NT2/D1 (cell line): ENCODE data around the gene GAL3ST3.
"Not testable (repeated sequence)": the region's sequence is repeated elsewhere in the genome, so short reads cannot be mapped to it uniquely, and the experiment has no call there.

Experiments
- DNase-seq: peaks from one replicate; pipeline ENCODE4 v3.0.0-alpha.2; 2011; ENCODE audit warnings: low read depth, low spot score
- H3K27me3 ChIP-seq: 2 replicates; pipeline ENCODE4 v1.6.0; 2011; ENCODE audit warnings: mild to moderate bottlenecking; ENCODE audit not compliant: insufficient read length, insufficient read depth
- H3K36me3 ChIP-seq: 2 replicates; pipeline ENCODE4 v1.6.1; 2011; ENCODE audit warnings: mild to moderate bottlenecking, low read length, mixed read lengths; ENCODE audit not compliant: insufficient read depth, insufficient read length
- H3K4me1 ChIP-seq: 2 replicates; pipeline ENCODE4 v1.5.1; 2011; ENCODE audit not compliant: insufficient read depth, insufficient read length
- H3K4me3 ChIP-seq: 2 replicates; pipeline ENCODE4 v1.5.1; 2011; ENCODE audit warnings: low read depth; ENCODE audit not compliant: insufficient read length
- H3K9ac ChIP-seq: 2 replicates; pipeline ENCODE4 v1.6.0; 2011; ENCODE audit warnings: low read depth; ENCODE audit not compliant: insufficient read length
- H3K9me3 ChIP-seq: 2 replicates; pipeline ENCODE4 v1.5.1; 2011; ENCODE audit warnings: mild to moderate bottlenecking, low read length; ENCODE audit not compliant: insufficient read depth
- SUZ12 ChIP-seq: IDR thresholded peaks from 2 replicates; pipeline ENCODE4 v1.6.1; 2011; ENCODE audit not compliant: insufficient read length, insufficient read depth; ENCODE audit errors: extremely low read depth
- YY1 ChIP-seq: IDR thresholded peaks from 2 replicates; pipeline ENCODE4 v1.6.1; 2011; ENCODE audit not compliant: insufficient read length, insufficient read depth
- ZNF274 ChIP-seq: IDR thresholded peaks from 2 replicates; pipeline ENCODE4 v1.6.1; 2011; ENCODE audit warnings: mild to moderate bottlenecking, low read depth, low read length

The GAL3ST3 gene

DNA sequence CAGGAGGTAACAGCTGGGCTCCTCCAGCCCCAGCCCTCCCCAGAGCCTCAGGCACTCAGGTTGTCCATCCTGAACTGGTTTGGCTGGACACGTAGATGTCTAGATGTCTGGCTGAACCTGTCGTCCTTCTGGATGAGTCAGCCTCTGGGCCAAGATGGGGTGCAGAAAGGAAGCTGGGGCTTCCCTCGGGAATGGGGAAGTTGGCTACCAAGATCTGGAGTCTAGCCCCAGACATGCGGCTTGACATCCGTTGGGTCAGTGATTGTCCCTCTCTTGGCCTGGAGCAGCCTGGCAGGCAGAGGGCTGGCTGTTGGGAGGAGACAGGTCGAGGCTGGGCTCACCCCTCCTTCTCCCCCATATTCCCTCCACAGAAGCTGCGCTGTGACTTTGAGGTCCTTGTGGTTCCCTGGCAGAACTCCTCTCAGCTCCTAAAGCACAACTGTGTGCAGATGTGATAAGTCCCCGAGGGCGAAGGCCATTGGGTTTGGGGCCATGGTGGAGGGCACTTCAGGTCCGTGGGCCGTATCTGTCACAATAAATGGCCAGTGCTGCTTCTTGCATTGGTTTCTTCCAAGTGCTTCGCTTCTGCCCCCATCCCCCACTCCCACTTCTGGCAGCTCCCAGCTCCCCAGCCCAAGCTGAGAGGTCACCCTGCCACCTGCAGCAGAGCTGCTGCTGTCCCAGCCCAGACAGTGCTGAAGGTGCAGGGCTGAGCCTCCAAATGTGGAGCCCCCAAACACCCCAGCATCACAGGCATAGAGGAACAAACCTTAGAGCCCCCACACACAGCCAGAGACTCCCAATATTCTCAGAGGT is 35.8 kb downstream of the GAL3ST3 start:
- H3K36me3 ChIP-seq = no peaks in the 10 kb centered on the region
- H3K9ac ChIP-seq = no peak overlapping the region
- no peaks in the 10 kb centered on the region for H3K9me3 ChIP-seq
- no peak for TF ChIP-seq SUZ12
- no peak for TF ChIP-seq YY1
- TF ChIP-seq ZNF274 = no peak
- no peak for DNase-seq
- peaks cover 7% of the 10 kb centered on the region for H3K4me1 ChIP-seq
- H3K27me3 ChIP-seq = no peaks in the 10 kb centered on the region
- H3K4me3 ChIP-seq = no peak overlapping the region

DNA sequence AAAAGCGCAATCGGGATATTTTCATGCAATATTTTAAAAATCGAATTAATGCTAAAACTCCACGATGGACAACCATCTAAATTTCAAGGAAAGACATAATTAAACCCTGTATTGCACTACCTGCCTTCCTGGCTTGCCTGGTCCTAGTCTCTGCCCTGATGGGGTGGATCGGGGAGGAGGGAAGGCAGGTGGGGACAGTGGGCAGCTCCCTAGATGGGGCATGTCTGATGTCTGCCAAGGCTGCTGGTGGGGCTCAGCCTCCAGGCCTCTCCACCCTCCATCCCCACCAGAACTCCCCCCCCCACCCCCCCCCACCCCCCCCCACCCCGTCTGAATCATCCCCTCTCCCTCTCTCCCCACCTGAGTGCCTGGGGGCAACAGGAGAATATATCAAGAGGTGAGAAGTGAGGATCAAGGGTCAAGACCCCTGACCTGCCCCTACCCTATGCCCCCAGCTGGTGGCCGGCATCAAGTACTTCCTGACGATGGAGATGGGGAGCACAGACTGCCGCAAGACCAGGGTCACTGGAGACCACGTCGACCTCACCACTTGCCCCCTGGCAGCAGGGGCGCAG is 36.5 kb downstream of the GAL3ST3 start:
- DNase-seq = no peak

DNA sequence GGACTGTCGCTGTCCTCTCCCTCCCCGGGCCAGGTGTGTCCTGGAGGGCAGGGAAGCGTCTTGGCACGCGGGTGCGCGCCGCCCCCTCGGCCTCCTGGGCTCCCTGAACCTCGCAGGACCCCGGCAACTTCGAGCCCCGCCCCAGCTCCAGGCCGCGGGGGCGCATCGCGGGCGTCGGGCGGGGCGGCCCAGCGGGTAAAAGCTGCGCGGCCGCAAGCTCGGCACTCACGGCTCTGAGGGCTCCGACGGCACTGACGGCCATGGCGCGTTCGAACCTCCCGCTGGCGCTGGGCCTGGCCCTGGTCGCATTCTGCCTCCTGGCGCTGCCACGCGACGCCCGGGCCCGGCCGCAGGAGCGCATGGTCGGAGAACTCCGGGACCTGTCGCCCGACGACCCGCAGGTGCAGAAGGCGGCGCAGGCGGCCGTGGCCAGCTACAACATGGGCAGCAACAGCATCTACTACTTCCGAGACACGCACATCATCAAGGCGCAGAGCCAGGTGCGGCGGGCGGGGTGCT is 37.1 kb downstream of the GAL3ST3 start, which contains the start of gene CST6:
TSS of gene CST6 (plus strand) at position 224 of the 519 bp plus-strand sequence. CDS start at position 261, 37 bp downstream.
- H3K4me1 ChIP-seq = peaks cover 11% of the 10 kb centered on the region
- no peaks in the 10 kb centered on the region for H3K36me3 ChIP-seq
- H3K4me3 ChIP-seq = no peak within 1 kb of the TSS
- H3K9ac ChIP-seq = no peak within 1 kb of the TSS
- DNase-seq = no peak
- H3K9me3 ChIP-seq = no peaks in the 10 kb centered on the region
- no peaks in the 10 kb centered on the region for H3K27me3 ChIP-seq
- no peak for TF ChIP-seq YY1
- TF ChIP-seq SUZ12 = no peak
- TF ChIP-seq ZNF274 = no peak

More for the DNA sequence above, 36.5 kb downstream of the GAL3ST3 start:
- Histone ChIP-seq H3K9ac (no peak overlapping the region), H3K36me3 (no peaks in the 10 kb centered on the region), H3K4me1 (peaks cover 10% of the 10 kb centered on the region), H3K27me3 (no peaks in the 10 kb centered on the region), H3K9me3 (no peaks in the 10 kb centered on the region), H3K4me3 (no peak overlapping the region)
- no peak for TF ChIP-seq YY1
- no peak for TF ChIP-seq SUZ12
- TF ChIP-seq ZNF274 = no peak

DNA sequence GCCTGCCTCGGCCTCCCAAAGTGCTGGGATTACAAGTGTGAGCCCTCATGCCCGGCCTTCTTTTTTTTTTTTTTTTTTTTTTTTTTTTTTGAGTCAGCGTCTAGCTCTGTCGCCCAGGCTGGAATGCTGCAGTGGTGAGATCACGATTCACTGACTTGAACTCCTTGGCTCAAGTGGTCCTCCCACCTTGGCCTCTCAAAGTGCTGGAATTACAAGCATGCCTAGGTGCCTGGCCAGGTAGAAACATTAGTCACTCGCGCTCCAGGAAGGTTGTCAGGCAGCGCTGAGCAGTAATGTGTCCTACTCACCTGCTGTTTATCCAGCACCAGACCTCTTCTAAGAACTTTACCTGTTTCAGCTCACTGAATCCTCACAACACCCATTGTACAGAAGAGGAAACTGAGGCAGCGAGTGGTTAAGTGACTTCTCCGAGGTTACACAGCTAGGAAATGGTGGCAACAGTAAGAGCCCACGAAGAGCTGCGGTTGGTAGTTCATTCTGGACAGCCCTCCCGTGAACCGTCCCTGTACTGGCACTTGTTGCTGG is 37.6 kb downstream of the GAL3ST3 start:
- no peak overlapping the region for H3K4me3 ChIP-seq
- H3K27me3 ChIP-seq = no peaks in the 10 kb centered on the region
- DNase-seq = peak; percentile 15
- H3K4me1 ChIP-seq = peaks cover 13% of the 10 kb centered on the region
- no peaks in the 10 kb centered on the region for H3K9me3 ChIP-seq
- H3K36me3 ChIP-seq = peaks cover 2% of the 10 kb centered on the region
- no peak overlapping the region for H3K9ac ChIP-seq
- TF ChIP-seq SUZ12 (no peak), YY1 (no peak), ZNF274 (no peak)

DNA sequence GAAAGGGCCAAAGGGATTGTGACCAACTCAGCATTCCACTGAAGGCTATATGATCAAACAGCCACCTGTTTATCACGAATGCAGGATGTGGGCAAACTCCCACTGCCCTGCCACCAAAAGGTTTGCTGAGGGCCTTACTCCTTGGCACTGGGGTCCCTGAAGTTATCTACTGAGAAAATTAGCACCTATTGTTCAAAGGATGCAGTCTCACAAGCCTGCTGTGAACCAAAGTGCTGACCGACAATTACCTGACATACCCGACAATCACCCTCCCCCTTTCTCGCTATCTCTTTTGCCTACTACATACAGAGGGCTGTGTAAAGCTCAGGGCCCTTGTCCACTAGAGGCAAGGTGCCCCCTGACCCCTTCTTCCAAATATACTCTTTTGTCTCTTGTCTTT is 38.9 kb downstream of the GAL3ST3 start:
- not testable (repeated sequence) for H3K4me3 ChIP-seq, H3K9me3 ChIP-seq, H3K4me1 ChIP-seq, DNase-seq, H3K27me3 ChIP-seq, H3K9ac ChIP-seq
- peaks cover 14% of the 10 kb centered on the region for H3K36me3 ChIP-seq

DNA sequence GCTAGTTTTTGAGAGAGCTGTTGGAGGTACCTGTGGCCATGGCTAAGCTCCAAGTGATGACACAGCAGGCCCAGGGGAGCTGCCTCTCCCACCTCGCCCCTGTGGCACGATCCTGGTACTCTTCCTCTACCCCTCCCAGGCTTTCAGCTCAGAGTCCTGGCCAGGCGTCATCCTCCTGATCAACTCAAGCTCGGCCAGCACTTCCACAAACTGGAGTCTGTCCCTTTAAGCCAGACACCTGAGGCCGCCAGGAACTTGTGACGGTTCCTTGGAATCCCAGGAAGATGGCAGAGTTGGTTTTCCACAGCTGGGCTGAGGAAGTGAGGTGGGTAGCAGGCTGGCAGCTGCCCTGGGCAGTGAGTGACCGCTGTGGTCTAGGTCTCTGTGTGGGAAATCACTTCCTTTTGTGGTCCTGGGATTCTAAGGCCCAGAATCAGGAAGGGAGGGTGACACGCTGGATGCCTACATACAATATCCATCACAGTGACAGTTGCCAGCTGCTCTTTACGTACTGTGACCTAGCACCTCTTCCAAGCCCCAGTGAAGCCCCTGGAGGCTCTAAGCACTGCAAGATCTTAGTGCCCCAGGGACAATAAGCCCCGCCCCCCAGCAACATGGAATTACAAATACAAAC is 40.4 kb downstream of the GAL3ST3 start:
- Histone ChIP-seq H3K36me3 (peaks cover 27% of the 10 kb centered on the region), H3K4me3 (no peak overlapping the region), H3K9me3 (no peaks in the 10 kb centered on the region), H3K27me3 (no peaks in the 10 kb centered on the region), H3K9ac (no peak overlapping the region), H3K4me1 (peaks cover 8% of the 10 kb centered on the region)
- no peak for DNase-seq
- TF ChIP-seq YY1 = no peak
- no peak for TF ChIP-seq SUZ12
- TF ChIP-seq ZNF274 = no peak

DNA sequence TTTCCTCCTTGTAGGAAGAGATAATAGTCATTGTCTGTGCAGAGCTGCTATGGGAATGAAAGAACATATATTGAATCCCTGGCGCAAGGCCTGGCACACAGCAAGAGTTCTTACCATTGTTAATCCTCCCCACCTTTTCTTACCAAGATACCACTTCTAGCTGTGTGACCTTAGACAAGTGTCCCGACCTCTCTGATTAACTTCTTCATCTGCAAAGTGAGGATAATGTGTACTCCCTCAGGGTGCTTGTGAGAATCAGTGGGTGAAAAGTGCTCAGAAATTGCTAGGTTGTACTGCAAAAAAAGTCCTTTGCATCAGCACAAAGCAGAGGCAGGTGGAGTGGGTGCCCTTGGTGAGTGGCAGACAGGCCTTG is 40.9 kb downstream of the GAL3ST3 start:
- H3K4me3 ChIP-seq = no peak overlapping the region
- H3K4me1 ChIP-seq = peaks cover 8% of the 10 kb centered on the region
- DNase-seq = no peak
- no peaks in the 10 kb centered on the region for H3K27me3 ChIP-seq
- no peaks in the 10 kb centered on the region for H3K9me3 ChIP-seq
- H3K36me3 ChIP-seq = peaks cover 31% of the 10 kb centered on the region
- H3K9ac ChIP-seq = no peak overlapping the region
- TF ChIP-seq YY1 (no peak), SUZ12 (no peak), ZNF274 (no peak)
